NCI-H524 treated with DMSO at 0.1 percent for 48 hours (cell line): ENCODE data around the gene OBP2B.
"Not testable (repeated sequence)": the region's sequence is repeated elsewhere in the genome, so short reads cannot be mapped to it uniquely, and the experiment has no call there.

Experiments
- DNase-seq: peaks from one replicate; lab custom pipeline; 2025; lab: John Stamatoyannopoulos, UW

Gene OBP2B

GRCh38 chr9:133221177-133221809 lies 12.2 kb upstream of the OBP2B start:
- no peak for DNase-seq

DNA sequence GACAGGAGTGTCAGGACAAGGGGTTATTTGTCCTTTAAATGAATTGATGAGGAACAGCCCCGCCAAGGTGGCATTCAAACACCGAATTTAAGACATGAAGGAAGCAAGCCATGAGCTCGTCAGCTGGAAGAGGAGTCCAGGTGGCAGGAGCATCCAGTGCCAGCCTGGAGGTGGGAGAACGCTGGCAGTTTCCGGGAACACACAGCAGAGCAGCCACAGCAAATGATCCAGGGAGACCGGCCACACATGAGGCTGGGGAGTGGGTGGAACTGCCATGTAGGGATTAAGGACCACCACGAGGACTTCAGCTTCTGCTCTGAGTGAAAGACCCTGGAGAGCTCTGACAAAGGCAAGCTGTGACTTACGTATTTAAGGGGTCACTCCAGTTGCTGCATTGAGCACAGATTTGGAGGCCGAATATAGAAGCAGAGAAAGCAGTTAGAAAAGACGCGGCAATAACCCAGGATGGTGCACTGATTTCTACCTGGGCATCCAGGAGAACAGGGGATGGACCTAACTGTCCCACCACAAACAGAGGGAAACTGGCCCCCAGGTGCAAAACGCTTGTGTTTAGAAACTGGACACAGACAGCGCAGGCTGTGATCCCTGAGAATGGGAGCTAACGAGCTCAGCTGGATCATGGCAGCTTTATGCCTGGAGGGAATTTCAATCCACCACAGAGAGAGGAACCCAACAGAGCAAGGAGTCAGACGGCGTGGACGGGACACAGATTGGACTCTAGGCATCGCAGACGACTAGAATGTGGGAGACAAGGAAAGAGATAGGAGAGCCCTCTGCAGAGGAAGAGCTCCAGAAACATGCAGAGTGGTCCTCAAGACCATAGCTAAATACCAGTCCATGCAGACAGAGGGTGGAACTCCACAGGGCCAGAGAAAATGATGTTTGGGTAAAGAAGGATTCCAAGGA lies 9.3 kb upstream of the OBP2B start:
- DNase-seq = not testable (repeated sequence)

GRCh38 chr9:133217333-133217988 lies 8.4 kb upstream of the OBP2B start:
- not testable (repeated sequence) for DNase-seq

DNA sequence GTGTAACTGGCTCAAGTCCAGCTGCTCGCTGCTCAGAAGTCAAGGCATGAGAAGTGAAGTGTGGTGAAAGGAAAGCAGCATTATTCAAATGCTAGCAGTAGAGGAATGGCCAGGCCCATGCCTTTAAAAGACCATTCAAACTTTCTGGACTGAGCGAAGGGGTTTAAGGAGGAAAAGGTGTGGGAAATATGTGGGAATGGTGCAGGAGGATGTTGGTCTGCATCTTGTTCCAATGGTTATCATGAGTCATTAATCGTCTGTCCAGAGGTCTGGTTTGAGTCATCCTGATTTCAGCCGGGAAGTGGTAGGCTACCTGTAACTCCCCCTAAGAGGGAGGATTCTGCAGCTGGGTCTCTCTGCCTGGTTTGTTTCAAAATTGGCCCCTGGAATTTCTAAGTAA lies 5.2 kb upstream of the OBP2B start:
- not testable (repeated sequence) for DNase-seq

DNA sequence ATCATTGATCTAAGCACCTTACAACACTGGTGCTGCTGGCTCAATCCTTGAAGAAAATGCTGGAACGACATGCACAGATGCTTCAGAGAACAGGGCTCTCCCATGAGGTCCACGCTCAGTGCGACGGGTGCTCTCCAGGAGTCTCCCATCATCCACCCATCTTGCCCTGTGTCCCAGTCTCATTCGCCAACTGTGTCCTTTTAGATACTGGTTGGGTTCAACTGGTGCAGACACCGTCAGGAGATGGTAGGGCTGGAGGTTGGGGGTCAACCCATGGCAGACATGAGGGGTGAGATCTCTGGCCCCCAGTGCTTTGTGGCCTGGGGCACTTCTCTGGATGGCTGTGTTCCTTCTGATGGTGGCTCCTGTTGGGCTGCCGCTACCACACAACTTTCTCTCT lies 1.6 kb upstream of the OBP2B start:
- no peak for DNase-seq

GRCh38 chr9:133210202-133210532 lies 1.1 kb upstream of the OBP2B start:
- DNase-seq = no peak

- DNase-seq = not testable (repeated sequence)
Measured at GRCh38 chr9:133209327-133210201, 514 bp upstream of the OBP2B start.

- not testable (repeated sequence) for DNase-seq
Measured at GRCh38 chr9:133208171-133208879, 725 bp downstream of the OBP2B start.

GRCh38 chr9:133207540-133208170 lies 1.4 kb downstream of the OBP2B start:
- no peak for DNase-seq

DNA sequence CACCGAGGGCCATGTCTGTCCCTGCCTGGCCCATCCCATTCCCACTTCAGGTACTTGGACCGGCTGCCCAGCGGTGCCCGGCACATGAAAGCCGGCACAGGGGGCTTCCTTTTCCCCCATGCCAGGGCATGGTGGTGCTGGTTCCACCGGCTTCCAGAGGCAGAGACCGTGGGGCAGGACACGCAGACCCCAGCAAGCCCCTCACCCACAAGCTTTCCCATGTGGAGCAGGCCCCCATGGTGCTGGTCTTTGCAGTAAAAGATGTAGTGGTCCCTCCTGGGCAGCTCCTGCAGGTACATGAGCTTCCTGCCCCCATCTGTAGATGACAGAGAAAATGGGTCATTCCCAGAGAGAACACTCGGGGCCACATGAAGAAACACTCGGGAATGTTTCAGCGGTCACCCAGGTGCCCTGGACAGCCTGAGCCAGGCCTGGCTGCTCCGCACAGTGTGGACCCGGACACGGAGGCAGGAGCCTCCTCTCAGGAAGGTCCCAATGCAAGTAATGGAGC lies 2.0 kb downstream of the OBP2B start:
- no peak for DNase-seq

DNA sequence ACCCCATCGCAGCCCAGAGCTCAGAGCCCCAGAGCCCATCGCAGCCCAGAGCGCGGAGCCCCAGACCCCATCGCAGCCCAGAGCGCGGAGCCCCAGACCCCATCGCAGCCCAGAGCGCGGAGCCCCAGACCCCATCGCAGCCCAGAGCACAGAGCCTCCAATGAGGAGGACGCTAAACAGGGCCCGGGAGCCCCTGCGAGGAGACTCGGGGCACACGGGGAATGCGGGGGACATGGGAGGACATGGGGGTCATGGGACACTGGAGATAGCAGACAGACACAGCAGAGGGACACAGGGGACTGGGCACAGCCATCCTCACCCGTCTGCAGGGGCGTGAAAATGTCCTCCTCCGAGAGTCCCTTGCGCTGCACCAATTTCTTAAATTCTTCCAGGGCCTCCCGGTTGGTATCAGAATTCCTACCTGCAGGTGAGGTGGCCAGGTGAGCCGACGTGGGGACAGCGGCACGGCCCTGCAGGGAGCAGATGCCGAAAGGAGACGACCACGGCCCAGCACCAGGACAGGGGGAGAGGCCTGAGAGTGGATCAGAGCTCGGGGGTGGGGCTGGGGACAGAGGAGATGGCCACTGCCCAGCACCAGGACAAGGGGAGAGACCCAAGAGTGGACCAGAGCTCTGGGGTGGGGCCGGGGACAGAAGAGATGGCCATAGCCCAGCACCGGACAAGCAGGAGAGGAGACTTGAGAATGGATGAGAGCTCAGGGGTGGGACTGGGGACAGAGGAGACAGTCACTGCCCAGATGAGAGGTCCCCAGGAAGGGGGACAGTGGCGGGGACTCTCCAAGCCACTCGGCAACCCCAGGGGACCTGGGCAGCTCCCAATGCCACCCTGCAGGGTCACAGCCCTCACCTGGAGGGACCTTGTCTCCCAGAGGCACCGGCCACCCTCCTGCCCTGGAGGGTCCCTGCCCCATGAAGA lies 2.8 kb downstream of the OBP2B start:
- no peak for DNase-seq

DNA sequence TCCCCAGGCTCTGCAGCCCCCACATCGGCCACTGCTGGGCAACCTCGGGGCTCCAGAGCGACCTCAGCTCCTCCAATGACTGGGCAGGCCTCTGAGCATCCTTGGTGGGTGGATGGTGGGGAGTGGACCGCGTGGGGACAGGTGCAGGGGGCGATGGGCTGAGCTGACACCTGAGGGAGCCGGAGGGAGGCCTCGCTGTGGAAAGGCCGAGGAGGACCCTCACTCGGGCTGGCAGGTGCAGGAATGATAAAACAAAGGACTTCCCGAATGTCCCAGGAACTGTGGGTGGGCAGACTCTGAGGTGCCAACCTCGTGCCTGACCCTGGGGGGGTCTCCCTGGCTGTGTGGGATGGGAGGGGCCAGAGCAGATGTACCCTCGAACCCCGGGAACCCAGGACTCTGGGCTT lies 3.6 kb downstream of the OBP2B start:
- not testable (repeated sequence) for DNase-seq

GRCh38 chr9:133204993-133205336 lies 4.1 kb downstream of the OBP2B start:
- no peak for DNase-seq

- no peak for DNase-seq
Measured at GRCh38 chr9:133204335-133204992, 4.6 kb downstream of the OBP2B start.

DNA sequence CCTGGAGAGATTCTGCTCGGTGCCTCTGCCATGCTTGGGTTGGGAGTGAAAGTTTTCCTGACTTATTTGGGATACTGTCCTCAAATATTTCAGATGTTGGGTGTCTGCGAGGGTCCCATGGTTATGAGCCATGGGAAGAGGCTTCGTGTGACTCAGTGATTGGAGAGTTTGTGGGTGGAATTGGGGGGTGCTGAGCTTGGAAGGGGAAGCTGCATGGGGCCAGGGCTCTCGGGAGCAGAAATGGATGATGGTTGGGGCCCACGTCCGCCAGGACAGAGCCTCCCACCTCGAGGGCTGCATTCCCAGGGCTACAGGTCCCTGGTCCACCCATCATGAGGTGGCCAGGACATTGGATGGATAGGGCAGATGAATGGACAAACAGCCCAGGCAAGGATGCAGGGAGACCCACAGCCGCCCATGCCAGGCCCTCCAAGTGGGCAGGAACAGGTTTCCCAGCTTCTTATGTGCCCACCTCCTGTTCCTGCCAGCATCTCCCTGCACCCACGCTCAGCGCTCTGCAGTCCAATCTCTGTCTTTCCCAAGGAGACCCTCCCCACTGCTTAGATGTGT lies 5.5 kb downstream of the OBP2B start:
- no peak for DNase-seq

GRCh38 chr9:133202688-133203453 lies 6.2 kb downstream of the OBP2B start:
- DNase-seq = no peak

GRCh38 chr9:133202145-133202513 lies 6.9 kb downstream of the OBP2B start:
- DNase-seq = no peak
